OCI-LY1 (cell line): ENCODE results near the gene C21orf91.

Experiments
- H2AFZ ChIP-seq: fragments of 200-600 bp; sonication (generic), shearing (Covaris generic); 2 replicates; pipeline ENCODE4 v1.6.0; 2014; ENCODE audit warnings: antibody characterized with exemption, mild to moderate bottlenecking, low read length
- H3F3A ChIP-seq: fragments of 200-600 bp; sonication (generic), shearing (Covaris generic); 2 replicates; pipeline ENCODE4 v1.6.0; 2014; ENCODE audit warnings: mild to moderate bottlenecking, antibody characterized with exemption, low read length, moderate library complexity; ENCODE audit not compliant: insufficient read depth
- H3K27ac ChIP-seq: fragments of 200-600 bp; sonication (generic); 2 replicates; pipeline ENCODE4 v1.5.1; 2014; ENCODE audit warnings: low read length, mixed run types, mild to moderate bottlenecking, low read depth; ENCODE audit not compliant: poor library complexity, severe bottlenecking
- H3K27me3 ChIP-seq: fragments of 200-600 bp; sonication (generic); 2 replicates; pipeline ENCODE4 v1.6.0; 2014; ENCODE audit warnings: antibody characterized with exemption, mild to moderate bottlenecking, low read length, moderate library complexity; ENCODE audit not compliant: insufficient read depth
- H3K36me3 ChIP-seq: fragments of 200-600 bp; sonication (generic); 2 replicates; pipeline ENCODE4 v1.6.1; 2014; ENCODE audit warnings: mild to moderate bottlenecking, antibody characterized with exemption, low read length, moderate library complexity, mixed read lengths; ENCODE audit not compliant: insufficient read depth
- H3K4me1 ChIP-seq: fragments of 200-600 bp; sonication (generic); 2 replicates; pipeline ENCODE4 v1.5.1; 2014; ENCODE audit warnings: mild to moderate bottlenecking, low read length, moderate library complexity; ENCODE audit not compliant: insufficient read depth, severe bottlenecking
- H3K4me2 ChIP-seq: fragments of 200-600 bp; sonication (generic), shearing (Covaris generic); 2 replicates; pipeline ENCODE4 v1.6.1; 2014; ENCODE audit warnings: low read length
- H3K4me3 ChIP-seq: fragments of 200-600 bp; sonication (generic); 2 replicates; pipeline ENCODE4 v1.5.1; 2014; ENCODE audit warnings: low read length, low read depth, mild to moderate bottlenecking, mixed read lengths; ENCODE audit not compliant: poor library complexity, severe bottlenecking
- H3K79me2 ChIP-seq: fragments of 200-600 bp; shearing (Covaris generic); 2 replicates; pipeline ENCODE4 v1.6.1; 2016; ENCODE audit warnings: mixed run types, low read length, mixed read lengths; ENCODE audit not compliant: insufficient read depth
- H3K9ac ChIP-seq: fragments of 200-600 bp; sonication (generic), shearing (Covaris generic); 2 replicates; pipeline ENCODE4 v1.6.1; 2014; ENCODE audit warnings: mild to moderate bottlenecking, low read length, mixed read lengths
- H3K9me2 ChIP-seq: fragments of 200-600 bp; sonication (generic), shearing (Covaris generic); 2 replicates; pipeline ENCODE4 v1.6.1; 2014; ENCODE audit warnings: low read depth, mild to moderate bottlenecking, low read length, mixed read lengths
- H3K9me3 ChIP-seq: fragments of 200-600 bp; shearing (Covaris generic); 2 replicates; pipeline ENCODE4 v1.6.1; 2014; ENCODE audit warnings: low read length, mixed read lengths
- H4K20me1 ChIP-seq: fragments of 200-600 bp; sonication (generic), shearing (Covaris generic); 2 replicates; pipeline ENCODE4 v1.6.0; 2016; ENCODE audit warnings: mild to moderate bottlenecking, low read length; ENCODE audit not compliant: insufficient read depth
- EZH2 ChIP-seq: fragments of 200-600 bp; sonication (generic), shearing (Covaris generic); IDR thresholded peaks from 2 replicates; pipeline ENCODE4 v1.8.0; 2017; ENCODE audit warnings: borderline replicate concordance, mixed run types, mild to moderate bottlenecking, antibody characterized with exemption, low read length, moderate library complexity, mixed read lengths
- TF ChIP-seq, protein P1 (sequence below): fragments of 200-600 bp; sonication (generic), shearing (Covaris generic); IDR thresholded peaks from 2 replicates; pipeline ENCODE4 v1.5.1; 2017; ENCODE audit warnings: mild to moderate bottlenecking, antibody characterized with exemption, low read length, moderate library complexity, mixed read lengths

The C21orf91 gene

DNA sequence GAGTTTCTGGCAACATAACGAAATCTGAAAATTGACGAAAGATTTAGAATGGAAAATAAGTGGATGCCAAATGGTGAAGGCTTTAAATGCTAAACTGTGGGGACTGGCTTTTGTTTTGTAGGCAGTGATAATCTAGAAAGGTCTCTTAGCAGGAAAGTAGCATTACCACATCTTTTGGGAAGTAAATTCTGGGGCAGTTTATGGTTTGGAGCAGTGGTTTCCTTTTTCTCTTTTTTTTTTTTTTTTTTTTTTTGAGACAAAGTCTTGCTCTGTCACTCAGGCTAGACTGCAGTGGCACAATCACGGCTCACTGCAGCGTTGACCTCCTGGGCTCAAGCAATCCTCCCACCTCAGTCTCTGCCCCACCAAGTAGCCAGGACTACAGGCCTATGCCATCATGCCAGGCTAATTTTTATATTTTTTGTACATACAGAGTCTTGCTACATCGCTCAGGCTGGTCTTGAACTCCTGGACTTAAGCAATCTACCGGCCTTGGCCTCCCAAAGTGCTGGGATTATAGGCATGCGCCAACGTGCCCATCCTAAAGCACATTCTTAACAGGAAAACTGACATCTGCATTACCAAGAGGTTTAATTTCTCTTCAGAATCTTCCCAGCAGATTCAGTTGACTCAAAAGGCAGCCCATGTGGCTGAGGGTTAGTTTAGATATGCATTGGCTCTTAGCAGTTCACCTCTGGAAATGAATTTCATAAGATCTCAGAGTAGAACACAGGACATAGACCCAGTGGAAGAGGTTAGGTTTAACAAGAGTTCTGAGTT is 32.9 kb downstream of the C21orf91 start:
- Histone ChIP-seq H3K27me3 (no peaks in the 10 kb centered on the region), H3K4me3 (no peak overlapping the region), H4K20me1 (no peaks in the 10 kb centered on the region), H3K79me2 (no peaks in the 10 kb centered on the region), H3K27ac (no peak overlapping the region), H3K9me3 (0 out of 2 replicates have a peak, but pooled peaks cover 8% of the 10 kb centered on the region), H3K36me3 (peaks cover 36% of the 10 kb centered on the region), H3K9me2 (no peaks in the 10 kb centered on the region), H3K4me2 (no peak overlapping the region), H3K4me1 (peaks cover 56% of the 10 kb centered on the region), H3K9ac (no peak overlapping the region), H2AFZ (no peak overlapping the region), H3F3A (0 out of 2 replicates have a peak, but pooled peaks cover 9% of the 10 kb centered on the region)
- no peak for TF ChIP-seq EZH2
- TF ChIP-seq, protein P1, sequence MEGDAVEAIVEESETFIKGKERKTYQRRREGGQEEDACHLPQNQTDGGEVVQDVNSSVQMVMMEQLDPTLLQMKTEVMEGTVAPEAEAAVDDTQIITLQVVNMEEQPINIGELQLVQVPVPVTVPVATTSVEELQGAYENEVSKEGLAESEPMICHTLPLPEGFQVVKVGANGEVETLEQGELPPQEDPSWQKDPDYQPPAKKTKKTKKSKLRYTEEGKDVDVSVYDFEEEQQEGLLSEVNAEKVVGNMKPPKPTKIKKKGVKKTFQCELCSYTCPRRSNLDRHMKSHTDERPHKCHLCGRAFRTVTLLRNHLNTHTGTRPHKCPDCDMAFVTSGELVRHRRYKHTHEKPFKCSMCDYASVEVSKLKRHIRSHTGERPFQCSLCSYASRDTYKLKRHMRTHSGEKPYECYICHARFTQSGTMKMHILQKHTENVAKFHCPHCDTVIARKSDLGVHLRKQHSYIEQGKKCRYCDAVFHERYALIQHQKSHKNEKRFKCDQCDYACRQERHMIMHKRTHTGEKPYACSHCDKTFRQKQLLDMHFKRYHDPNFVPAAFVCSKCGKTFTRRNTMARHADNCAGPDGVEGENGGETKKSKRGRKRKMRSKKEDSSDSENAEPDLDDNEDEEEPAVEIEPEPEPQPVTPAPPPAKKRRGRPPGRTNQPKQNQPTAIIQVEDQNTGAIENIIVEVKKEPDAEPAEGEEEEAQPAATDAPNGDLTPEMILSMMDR, result no peak

DNA sequence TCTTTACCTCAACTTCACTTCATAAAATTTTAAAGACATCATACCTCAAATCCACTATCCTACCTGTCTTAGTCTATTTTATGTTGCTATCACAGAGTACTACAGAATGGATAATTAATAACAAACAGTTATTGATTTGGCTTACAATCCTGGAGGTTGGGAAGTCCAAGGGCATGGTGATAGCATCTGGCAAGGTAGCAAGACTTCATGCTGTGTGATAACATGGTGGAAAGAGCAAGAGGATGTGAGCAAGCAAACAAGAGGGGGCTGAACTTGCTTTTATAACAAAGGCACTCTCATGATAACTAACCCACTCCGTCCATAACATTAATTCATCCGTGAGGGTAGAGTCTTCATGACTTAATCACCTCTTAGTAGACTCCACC is 33.8 kb downstream of the C21orf91 start:
- H3F3A ChIP-seq, result 0 out of 2 replicates have a peak, but pooled peaks cover 9% of the 10 kb centered on the region
- no peaks in the 10 kb centered on the region for H3K79me2 ChIP-seq
- no peaks in the 10 kb centered on the region for H3K9me2 ChIP-seq
- H3K4me3 ChIP-seq, result no peak overlapping the region
- 0 out of 2 replicates have a peak, but pooled peaks cover 8% of the 10 kb centered on the region for H3K9me3 ChIP-seq
- no peak for TF ChIP-seq EZH2
- TF ChIP-seq, protein P1, result no peak
- H4K20me1 ChIP-seq, result no peaks in the 10 kb centered on the region
- H3K9ac ChIP-seq, result no peak overlapping the region
- no peaks in the 10 kb centered on the region for H3K27me3 ChIP-seq
- peaks cover 27% of the 10 kb centered on the region for H3K36me3 ChIP-seq
- no peak overlapping the region for H2AFZ ChIP-seq
- H3K27ac ChIP-seq, result peak overlapping the region; percentile 97
- peaks cover 64% of the 10 kb centered on the region for H3K4me1 ChIP-seq
- H3K4me2 ChIP-seq, result no peak overlapping the region

DNA sequence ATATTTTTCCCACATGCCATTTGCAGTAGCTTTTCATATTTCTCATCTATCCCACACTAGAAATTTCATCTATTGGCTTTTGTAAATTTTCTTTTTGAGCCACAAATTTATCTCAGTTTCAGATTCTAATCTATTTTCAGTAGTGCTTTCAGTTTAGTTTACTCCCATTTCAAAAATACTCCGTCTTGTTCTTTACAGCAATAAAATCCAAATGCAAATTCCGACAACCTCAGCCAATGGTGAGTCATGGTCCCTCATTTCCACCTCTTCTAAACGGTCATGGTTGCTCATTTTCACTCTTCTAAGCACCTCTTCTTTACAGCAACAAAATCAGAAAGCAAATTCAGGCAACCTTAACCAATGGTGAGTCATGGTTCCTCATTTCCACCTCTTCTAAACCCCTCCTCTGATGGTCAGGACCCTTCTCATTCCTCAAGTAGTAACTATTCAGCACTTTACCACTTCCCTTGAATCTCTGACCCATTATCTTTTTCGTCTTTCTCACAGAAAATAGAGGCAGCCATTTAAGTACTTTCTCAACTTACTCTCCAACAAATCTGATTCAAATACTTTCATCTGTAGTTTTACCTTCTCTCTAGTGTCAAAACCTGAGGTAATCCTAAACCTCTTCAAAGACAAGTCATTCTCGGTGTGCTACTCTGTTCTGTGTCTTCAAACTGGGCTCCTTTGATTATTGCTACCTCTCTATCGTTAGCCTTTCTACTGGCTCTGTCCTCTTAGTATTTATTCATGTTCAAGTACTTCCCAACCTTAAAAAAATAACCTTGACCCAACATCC is 34.4 kb downstream of the C21orf91 start:
- peak overlapping the region; percentile 91 for H3K4me2 ChIP-seq
- H3F3A ChIP-seq, result 0 out of 2 replicates have a peak, but pooled peaks cover 9% of the 10 kb centered on the region
- H3K9ac ChIP-seq, result peak overlapping the region; percentile 63

More for the DNA sequence above, 34.4 kb downstream of the C21orf91 start:
- H3K27ac ChIP-seq, result peak overlapping the region; percentile 97
- H3K9me3 ChIP-seq, result 0 out of 2 replicates have a peak, but pooled peaks cover 8% of the 10 kb centered on the region
- peak overlapping the region; percentile 51 for H3K4me3 ChIP-seq
- H3K36me3 ChIP-seq, result peaks cover 27% of the 10 kb centered on the region
- no peaks in the 10 kb centered on the region for H4K20me1 ChIP-seq
- peaks cover 61% of the 10 kb centered on the region for H3K4me1 ChIP-seq
- H3K27me3 ChIP-seq, result no peaks in the 10 kb centered on the region
- TF ChIP-seq, protein P1, result no peak
- TF ChIP-seq EZH2, result no peak
- no peaks in the 10 kb centered on the region for H3K79me2 ChIP-seq
- no peak overlapping the region for H2AFZ ChIP-seq
- no peaks in the 10 kb centered on the region for H3K9me2 ChIP-seq
